ENCODE data around the gene AP1G2.

DNA sequence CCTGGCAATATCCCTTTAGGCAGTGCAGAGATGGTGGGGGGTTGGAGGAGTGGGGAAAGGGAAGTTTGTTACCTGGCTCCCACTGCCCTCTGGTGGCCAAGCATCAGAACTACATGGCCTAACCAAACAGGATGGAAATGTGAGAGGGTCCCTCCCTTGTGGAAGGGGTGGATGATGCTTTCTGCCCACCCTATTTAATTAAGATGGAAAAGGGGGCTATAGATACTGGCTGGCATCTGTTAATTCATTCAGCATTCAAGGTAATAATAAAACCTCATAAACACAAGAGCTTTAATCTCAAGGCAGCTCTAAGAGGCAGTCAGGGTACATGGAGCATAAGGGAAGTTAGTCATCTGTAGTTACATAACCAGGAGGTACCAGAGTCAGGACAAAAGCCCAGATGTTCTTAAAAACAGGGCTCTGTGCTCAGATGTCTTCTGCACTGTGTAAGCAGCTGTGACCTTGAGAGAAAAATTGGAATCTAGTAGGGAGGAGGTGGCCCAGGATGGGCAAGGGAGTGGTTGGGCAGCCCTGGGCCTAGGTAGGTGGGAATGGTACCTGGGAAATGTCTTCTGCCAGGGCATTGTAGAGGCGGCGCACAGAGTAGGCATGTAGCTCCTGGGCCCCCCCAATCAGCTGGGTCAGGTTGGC is 4.6 kb downstream of the AP1G2 start:
- peak; percentile 97 for TF ChIP-seq RAD21 (conservative IDR thresholded peaks at IDR 0.05)
- peak; percentile 97 for TF ChIP-seq CTCF (IDR thresholded peaks at IDR 0.05; ENCODE audit: poor library complexity, severe bottlenecking)
- no peak for TF ChIP-seq POLR2AphosphoS5 (IDR thresholded peaks at IDR 0.05)
- no peak for TF ChIP-seq EP300 (conservative IDR thresholded peaks at IDR 0.05; ENCODE audit: poor library complexity, severe bottlenecking)
- TF ChIP-seq EZH2 (IDR thresholded peaks at IDR 0.05; ENCODE audit: borderline replicate concordance, insufficient read depth, low read length, poor library complexity, severe bottlenecking), result no peak
- peak; percentile 99 for TF ChIP-seq SMC3 (conservative IDR thresholded peaks at IDR 0.05; ENCODE audit: poor library complexity)
